Activated CD8-positive, alpha-beta T cell treated with anti-CD3 and anti-CD28 coated beads, Interleukin-2, amount 10 ng/mL, durations not matched to agents 7 days and 5 days (primary cell): Measurements from ENCODE around the gene ZNG1C. TPM values are rescaled to one million over a fixed set of nuclear protein-coding genes. Genes with fewer than 3 reads are reported as not detected.

Experiments used
- total RNA-seq, 2 experiments: library from RNA; stranded (reverse); gene quantifications; one replicate each; pipeline ENCODE4 v1.2.3, GENCODE V29; 2021

ZNG1C gene
- total RNA-seq, 2 experiments from 2014 or later: 33.5 to 35.6 TPM

Other genes starting within 250 kb of the ZNG1C start
- gene FOXD4L3, start 60.9 kb downstream of the ZNG1C start, total RNA-seq: under 1 TPM; 0.13 to 0.29 TPM
- not detected for gene PGM5, start 114.6 kb downstream of the ZNG1C start, total RNA-seq